K562 (cell line): ENCODE measurements around the gene ATG4D. TPM values are rescaled to one million over a fixed set of nuclear protein-coding genes. Genes with fewer than 3 reads are reported as not detected.
"Not testable (repeated sequence)": the region's sequence is repeated elsewhere in the genome, so short reads cannot be mapped to it uniquely, and the experiment has no call there.

Source experiments
- ATAC-seq: fragments of 200-7000 bp; cut with Tn5 transposase; 3 replicates; pipeline ENCODE4 v1.9.1; 2020; ENCODE audit warnings: moderate library complexity
- BruUV-seq: library from RNA; stranded (reverse); fragments of 400-500 nt; replicated peaks from 2 replicates; lab custom pipeline; 2021; lab: Mats Ljungman, UMichigan
- CTCF ChIA-PET: fragments of 300-600 bp; formaldehyde crosslinking; extraction: SDS; loops from one replicate; lab custom pipeline; 2021; ENCODE audit warnings: low intra/inter-chr PET ratio; lab: Yijun Ruan, JAX
- POLR2A ChIA-PET: fragments of 300-600, 350-650 bp; sonication (Branson Sonifier 250); formaldehyde crosslinking; extraction: SDS; loops from one replicate; lab custom pipeline; 2021; ENCODE audit warnings: antibody characterized with exemption, inconsistent platforms; lab: Yijun Ruan, JAX
- DNase-seq, 4 experiments: peaks; one replicate each; pipeline versions ENCODE4 v3.0.0 to v3.0.0-alpha.2; 2011 to 2018; ENCODE audit warnings: low spot score in 3 of 4, mixed read lengths in 3 of 4; ENCODE audit errors: extremely low read depth in 1 of 4
- FAIRE-seq: peaks from 2 replicates; lab custom pipeline; 2011; peaks lifted over from hg19 to GRCh38; lab: Jason Lieb, UNC
- H2AFZ ChIP-seq: 2 replicates; pipeline ENCODE4 v1.6.0; 2011; ENCODE audit warnings: low read depth, low read length, control low read depth, inconsistent platforms
- H3K27ac ChIP-seq: fragments of 200-600 bp; 3 replicates; pipeline ENCODE4 v1.8.0; 2011; ENCODE audit warnings: low read depth, mild to moderate bottlenecking, control low read depth, inconsistent platforms, low read length, moderate library complexity, mixed read lengths; ENCODE audit errors: extremely low read depth
- H3K27me3 ChIP-seq, 2 experiments: fragments of 300-600 bp in 1 of 2; 2 replicates in 1 of 2; 3 replicates in 1 of 2; pipeline versions ENCODE4 v1.6.0 to v1.8.0; 2011; ENCODE audit warnings: inconsistent platforms in 2 of 2, low read length in 2 of 2, mild to moderate bottlenecking in 1 of 2, mixed read lengths in 1 of 2, moderate library complexity in 1 of 2; ENCODE audit not compliant: control insufficient read depth in 2 of 2, insufficient read depth in 2 of 2
- H3K36me3 ChIP-seq: fragments of 300-600 bp; 3 replicates; pipeline ENCODE4 v1.8.0; 2011; ENCODE audit warnings: mild to moderate bottlenecking, low read length, inconsistent platforms; ENCODE audit not compliant: control insufficient read depth, insufficient read depth
- H3K4me1 ChIP-seq, 2 experiments: fragments of 200-600 bp in 1 of 2; replicated peaks in 1 of 2; 2 replicates in 1 of 2; 3 replicates in 1 of 2; pipeline versions ENCODE4 v1.5.1 to v1.8.0; 2011; ENCODE audit warnings: inconsistent platforms in 2 of 2, low read length in 2 of 2, mild to moderate bottlenecking in 1 of 2, mixed read lengths in 1 of 2, moderate library complexity in 1 of 2; ENCODE audit not compliant: control insufficient read depth in 2 of 2, insufficient read depth in 2 of 2
- H3K4me2 ChIP-seq: 2 replicates; pipeline ENCODE4 v1.6.1; 2011; ENCODE audit warnings: low read length, control low read depth, inconsistent platforms, mixed read lengths; ENCODE audit not compliant: insufficient read depth
- H3K4me3 ChIP-seq: fragments of 200-600 bp; sonication (generic), shearing (Covaris generic); 2 replicates; pipeline ENCODE4 v1.5.1; 2016; ENCODE audit warnings: control low read depth, inconsistent platforms
- H3K79me2 ChIP-seq: fragments of 200-600 bp; 3 replicates; pipeline ENCODE4 v1.8.0; 2011; ENCODE audit warnings: low read length, inconsistent platforms; ENCODE audit not compliant: control insufficient read depth, insufficient read depth
- H3K9ac ChIP-seq, 2 experiments: 2 replicates each; pipeline versions ENCODE4 v1.6.0 to v1.6.1; 2011; ENCODE audit warnings: low read depth in 2 of 2, low read length in 2 of 2, control low read depth in 1 of 2, inconsistent platforms in 1 of 2, mild to moderate bottlenecking in 1 of 2, mixed read lengths in 1 of 2; ENCODE audit not compliant: insufficient read depth in 1 of 2
- H3K9me1 ChIP-seq: one replicate; pipeline ENCODE4 v1.6.0; 2011; ENCODE audit warnings: inconsistent platforms, mild to moderate bottlenecking, low read length, moderate library complexity; ENCODE audit not compliant: control insufficient read depth, insufficient read depth
- H3K9me3 ChIP-seq: replicated peaks from 2 replicates; pipeline ENCODE4 v1.5.1; 2011; ENCODE audit warnings: low read depth, low read length, inconsistent platforms; ENCODE audit not compliant: control insufficient read depth, insufficient read depth
- H4K20me1 ChIP-seq: replicated peaks from 2 replicates; pipeline ENCODE4 v1.6.1; 2011; ENCODE audit warnings: low read length, inconsistent platforms, mixed read lengths; ENCODE audit not compliant: control insufficient read depth, insufficient read depth
- CCAR2 ChIP-seq: fragments of 200-400 bp; formaldehyde crosslinking; IDR thresholded peaks from 2 replicates; pipeline ENCODE4 v1.6.1; 2017; ENCODE audit warnings: mild to moderate bottlenecking, low read depth, low read length
- POLR2G ChIP-seq: fragments of 200-400 bp; formaldehyde crosslinking; IDR thresholded peaks from 2 replicates; pipeline ENCODE4 v1.6.1; 2017; ENCODE audit warnings: low read depth, mild to moderate bottlenecking, antibody characterized with exemption, low read length, moderate library complexity
- RAD21 ChIP-seq, 2 experiments: fragments of 250-450 bp in 1 of 2; fragments of 450-650 bp in 1 of 2; sonication (Bioruptor Pico) in 1 of 2; formaldehyde crosslinking in 1 of 2; IDR thresholded peaks in 1 of 2; conservative IDR thresholded peaks in 1 of 2; 2 replicates each; pipeline versions ENCODE4 v1.4.0 to v1.8.0; 2020 to 2022; ENCODE audit warnings: mild to moderate bottlenecking in 2 of 2, moderate library complexity in 1 of 2
- WGBS: fragments of 100-300 bp; shearing (Covaris generic); methylation state at CpG from one replicate; pipeline ENCODE4 v1.1.6; 2016; ENCODE audit warnings: low coverage, mixed read lengths; ENCODE audit not compliant: insufficient coverage; ENCODE audit errors: missing lambda C conversion rate; 5-methylcytosine and 5-hydroxymethylcytosine counted together
- in situ Hi-C: fragments of 300-500 bp; cut with MboI; formaldehyde crosslinking; loops from 4 replicates; pipeline ENCODE4 v1.15.0; 2018; ENCODE audit warnings: inconsistent platforms, mixed read lengths
- intact Hi-C: fragments of 100-400 bp; cut with micrococcal nuclease; formaldehyde crosslinking; loops from 2 replicates; pipeline ENCODE4 v1.14.2; 2022
- polyA plus RNA-seq, 8 experiments: library from polyadenylated mRNA; depleted of rRNA in 4 of 8; stranded (reverse) in 5 of 8; unstranded in 3 of 8; fragments of >200 nt; fragmentation: Nextera tagmentation in 2 of 8; fragmentation: Illumina TruSeq in 1 of 8; extraction: Ambion mirVana in 2 of 8; extraction: Trizol in 1 of 8; gene quantifications; 2 replicates each; pipeline versions ENCODE4 v1.2.1 to v1.2.3, GENCODE V29; 2011 to 2014; ENCODE audit warnings: inconsistent platforms in 1 of 8, missing spikeins in 1 of 8
- total RNA-seq, 7 experiments: library from RNA; depleted of rRNA in 6 of 7; stranded (reverse); fragments of >200 nt in 6 of 7; fragmentation: Illumina TruSeq in 2 of 7; extraction: Trizol in 2 of 7; gene quantifications; 2 replicates each; pipeline versions ENCODE4 v1.2.1 to v1.2.3, GENCODE V29; 2011 to 2021; ENCODE audit warnings: low replicate concordance in 1 of 7
- TF ChIP-seq, protein P1 (sequence below), 3 experiments: fragments of 200-800 bp in 1 of 3; sonication (Bioruptor generic) in 1 of 3; sonication (generic) in 1 of 3; formaldehyde crosslinking in 1 of 3; IDR thresholded peaks; 2 replicates each; pipeline versions ENCODE4 v1.6.1 to v1.8.0; 2016 to 2022; ENCODE audit warnings: mild to moderate bottlenecking in 2 of 3, missing compliant biosample characterization in 2 of 3, missing genetic modification characterization in 2 of 3, missing genetic modification reagents in 1 of 3
- TF ChIP-seq, protein P2 (sequence below), 3 experiments: IDR thresholded peaks in 2 of 3; conservative IDR thresholded peaks in 1 of 3; 2 replicates each; pipeline ENCODE4 v1.5.1; 2011 to 2012; ENCODE audit warnings: low read length in 3 of 3, mild to moderate bottlenecking in 3 of 3, control low read depth in 2 of 3, improper control_type of control experiment in 1 of 3, inconsistent platforms in 1 of 3, low read depth in 1 of 3, mixed read lengths in 1 of 3, moderate library complexity in 1 of 3; ENCODE audit not compliant: insufficient read depth in 2 of 3
- TF ChIP-seq, protein P3 (sequence below): fragments of 200-800 bp; sonication (Bioruptor generic); IDR thresholded peaks from 2 replicates; pipeline ENCODE4 v1.6.1; 2017; ENCODE audit warnings: missing genetic modification characterization, missing compliant biosample characterization

ATG4D gene
- total and polyA plus RNA-seq, 9 of the 15 experiments (the other 6 are each of a cell fraction or from before 2014, with no cell fraction given) = 0.51 to 66.1 (median 22.9) TPM

DNA sequence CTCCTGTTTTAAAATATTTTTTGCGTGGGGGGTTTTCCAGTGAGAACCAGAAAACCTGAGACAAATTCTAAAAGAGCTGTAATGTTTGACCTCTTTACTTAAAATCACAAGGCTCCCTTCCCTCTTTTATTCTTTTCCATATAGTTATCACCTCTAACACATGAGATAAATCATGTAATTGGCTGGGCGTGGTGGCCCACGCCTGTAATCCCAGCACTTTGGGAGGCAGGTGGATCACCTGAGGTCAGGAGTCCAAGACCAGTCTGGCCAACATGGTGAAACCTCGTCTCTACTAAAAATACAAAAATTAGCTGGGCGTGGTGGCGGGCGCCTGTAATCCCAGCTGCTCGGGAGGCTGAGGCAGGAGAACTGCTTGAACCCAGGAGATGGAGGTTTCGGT is 7.3 kb downstream of the ATG4D start:
- DNase-seq, BruUV-seq, FAIRE-seq, in situ Hi-C loops, H3K4me3 ChIP-seq, H3K27ac ChIP-seq, intact Hi-C loops, H3K4me2 ChIP-seq, POLR2A ChIA-PET, H3K9me3 ChIP-seq, H3K9me1 ChIP-seq, H3K9ac ChIP-seq, H2AFZ ChIP-seq, H3K79me2 ChIP-seq, ATAC-seq, H3K27me3 ChIP-seq: not testable (repeated sequence)
- CTCF ChIA-PET = interaction anchor here (0.6 kb wide), 1 partner anchor 10 kb away, joined by 3 read pairs; no protein-coding TSS in a partner anchor
- 95% methylated on average over 6 of the region's 9 CpGs for WGBS
- Histone ChIP-seq H4K20me1 (peaks cover 12% of the 10 kb centered on the region), H3K4me1 (peaks cover 0 to 27% of the 10 kb centered on the region in 2 experiments; a peak in 2 of 5 replicates), H3K36me3 (peaks cover 86% of the 10 kb centered on the region)

DNA sequence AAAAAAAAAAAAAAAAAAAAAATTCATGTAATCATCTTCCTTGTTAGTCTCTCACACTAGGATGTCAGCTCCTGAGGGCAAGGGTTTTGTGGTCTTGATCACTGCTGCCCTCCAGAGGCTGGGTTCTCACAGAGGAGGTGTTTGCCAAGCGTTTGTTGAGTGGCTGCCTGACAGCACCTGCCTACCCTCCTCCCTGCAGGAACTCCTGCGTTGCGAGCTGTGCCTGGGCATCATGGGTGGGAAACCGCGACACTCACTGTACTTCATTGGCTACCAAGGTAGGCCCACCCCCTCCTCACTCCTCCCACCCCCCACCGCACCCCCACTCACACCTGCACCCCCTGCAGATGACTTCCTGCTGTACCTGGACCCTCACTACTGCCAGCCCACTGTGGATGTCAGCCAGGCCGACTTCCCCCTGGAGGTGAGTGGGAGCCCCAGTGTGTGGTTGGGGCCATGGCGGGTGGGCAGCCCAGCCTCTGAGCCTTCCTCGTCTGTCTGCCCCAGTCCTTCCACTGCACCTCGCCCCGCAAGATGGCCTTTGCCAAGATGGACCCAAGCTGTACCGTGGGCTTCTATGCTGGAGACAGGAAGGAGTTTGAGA is 8.1 kb downstream of the ATG4D start:
- Histone ChIP-seq H4K20me1 (peaks cover 11% of the 10 kb centered on the region), H3K9me3 (peaks cover 3% of the 10 kb centered on the region), H3K9ac (no peak overlapping the region), H3K27ac (no peak overlapping the region), H3K27me3 (no peaks in the 10 kb centered on the region), H3K4me3 (no peak overlapping the region), H3K9me1 (no peaks in the 10 kb centered on the region), H3K4me1 (peaks cover 0 to 24% of the 10 kb centered on the region in 2 experiments; a peak in 2 of 5 replicates), H3K79me2 (peaks cover 7% of the 10 kb centered on the region), H3K36me3 (peaks cover 90% of the 10 kb centered on the region), H2AFZ (no peak overlapping the region), H3K4me2 (no peak overlapping the region)
- DNase-seq (no peak), FAIRE-seq (peak; percentile 19), ATAC-seq (no peak; the same call in 2 of the 3 replicates)
- BruUV-seq = no TSS peak
- ChIA-PET CTCF (no interaction called here), POLR2A (interaction anchor here (1.3 to 2.0 kb wide), 3 partner anchors 9 to 18 kb away, joined by 6 to 10 read pairs (median 7); no protein-coding TSS in a partner anchor)
- 86% methylated on average over 11 of the region's 12 CpGs for WGBS
- in situ Hi-C loops = no loop called here
- intact Hi-C loops = no loop called here
- TF ChIP-seq, protein P1, sequence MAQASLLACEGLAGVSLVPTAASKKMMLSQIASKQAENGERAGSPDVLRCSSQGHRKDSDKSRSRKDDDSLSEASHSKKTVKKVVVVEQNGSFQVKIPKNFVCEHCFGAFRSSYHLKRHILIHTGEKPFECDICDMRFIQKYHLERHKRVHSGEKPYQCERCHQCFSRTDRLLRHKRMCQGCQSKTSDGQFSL (CRISPR knock-in tag; IDR thresholded peaks at IDR 0.05) = peak; percentile 63; the same call in 1 of the 2 replicates
- TF ChIP-seq, protein P1 (tag; IDR thresholded peaks at IDR 0.05) = 0 out of 4 replicates have a peak, but pooled peaks of 1 of the 2 experiments have one; percentile 25
- TF ChIP-seq CCAR2 = no peak
- TF ChIP-seq, protein P2, sequence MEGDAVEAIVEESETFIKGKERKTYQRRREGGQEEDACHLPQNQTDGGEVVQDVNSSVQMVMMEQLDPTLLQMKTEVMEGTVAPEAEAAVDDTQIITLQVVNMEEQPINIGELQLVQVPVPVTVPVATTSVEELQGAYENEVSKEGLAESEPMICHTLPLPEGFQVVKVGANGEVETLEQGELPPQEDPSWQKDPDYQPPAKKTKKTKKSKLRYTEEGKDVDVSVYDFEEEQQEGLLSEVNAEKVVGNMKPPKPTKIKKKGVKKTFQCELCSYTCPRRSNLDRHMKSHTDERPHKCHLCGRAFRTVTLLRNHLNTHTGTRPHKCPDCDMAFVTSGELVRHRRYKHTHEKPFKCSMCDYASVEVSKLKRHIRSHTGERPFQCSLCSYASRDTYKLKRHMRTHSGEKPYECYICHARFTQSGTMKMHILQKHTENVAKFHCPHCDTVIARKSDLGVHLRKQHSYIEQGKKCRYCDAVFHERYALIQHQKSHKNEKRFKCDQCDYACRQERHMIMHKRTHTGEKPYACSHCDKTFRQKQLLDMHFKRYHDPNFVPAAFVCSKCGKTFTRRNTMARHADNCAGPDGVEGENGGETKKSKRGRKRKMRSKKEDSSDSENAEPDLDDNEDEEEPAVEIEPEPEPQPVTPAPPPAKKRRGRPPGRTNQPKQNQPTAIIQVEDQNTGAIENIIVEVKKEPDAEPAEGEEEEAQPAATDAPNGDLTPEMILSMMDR (IDR thresholded peaks at IDR 0.05 in 2 of 3, conservative IDR thresholded peaks at IDR 0.05 in 1 of 3; ENCODE audit: insufficient read depth in 2 of 3, low read depth in 1 of 3, low read length in 3 of 3) = peak in 1 of 3 experiments; percentile 17; a peak in 2 of 6 replicates
- TF ChIP-seq POLR2G = peak; percentile 74
- TF ChIP-seq, protein P3, sequence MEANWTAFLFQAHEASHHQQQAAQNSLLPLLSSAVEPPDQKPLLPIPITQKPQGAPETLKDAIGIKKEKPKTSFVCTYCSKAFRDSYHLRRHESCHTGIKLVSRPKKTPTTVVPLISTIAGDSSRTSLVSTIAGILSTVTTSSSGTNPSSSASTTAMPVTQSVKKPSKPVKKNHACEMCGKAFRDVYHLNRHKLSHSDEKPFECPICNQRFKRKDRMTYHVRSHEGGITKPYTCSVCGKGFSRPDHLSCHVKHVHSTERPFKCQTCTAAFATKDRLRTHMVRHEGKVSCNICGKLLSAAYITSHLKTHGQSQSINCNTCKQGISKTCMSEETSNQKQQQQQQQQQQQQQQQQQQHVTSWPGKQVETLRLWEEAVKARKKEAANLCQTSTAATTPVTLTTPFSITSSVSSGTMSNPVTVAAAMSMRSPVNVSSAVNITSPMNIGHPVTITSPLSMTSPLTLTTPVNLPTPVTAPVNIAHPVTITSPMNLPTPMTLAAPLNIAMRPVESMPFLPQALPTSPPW (CRISPR knock-in tag) = no peak
- peak in 1 of 2 experiments; percentile 27; a peak in 2 of 4 replicates for TF ChIP-seq RAD21 (CRISPR knock-in tag; conservative IDR thresholded peaks at IDR 0.05 in 1 of 2, IDR thresholded peaks at IDR 0.05 in 1 of 2)
